Measurements from ENCODE around the gene SNTG2.

Gene SNTG2

GRCh38 chr2:985317-985898 lies 34.8 kb downstream of the SNTG2 start:
- no peak for DNase-seq (ENCODE audit: low read depth)
- TF ChIP-seq CTCF (IDR thresholded peaks at IDR 0.05; ENCODE audit: insufficient read depth, low read depth, low read length, missing control alignments) = no peak
- no peak overlapping the region for H3K4me3 ChIP-seq (ENCODE audit: low read length)

- H3K4me3 ChIP-seq (ENCODE audit: low read length) = no peak overlapping the region
- no peak for TF ChIP-seq CTCF (IDR thresholded peaks at IDR 0.05; ENCODE audit: insufficient read depth, low read depth, low read length, missing control alignments)
- DNase-seq (ENCODE audit: low read depth) = no peak
These were observed 37.1 kb downstream of the SNTG2 start for GRCh38 chr2:987789-988188.

GRCh38 chr2:989781-990467 lies 39.3 kb downstream of the SNTG2 start:
- no peak overlapping the region for H3K4me3 ChIP-seq (ENCODE audit: low read length)
- no peak for TF ChIP-seq CTCF (IDR thresholded peaks at IDR 0.05; ENCODE audit: insufficient read depth, low read depth, low read length, missing control alignments)
- DNase-seq (ENCODE audit: low read depth) = no peak

- no peak for TF ChIP-seq CTCF (IDR thresholded peaks at IDR 0.05; ENCODE audit: insufficient read depth, low read depth, low read length, missing control alignments)
- H3K4me3 ChIP-seq (ENCODE audit: low read length) = no peak overlapping the region
- DNase-seq (ENCODE audit: low read depth) = no peak
These were observed 40.3 kb downstream of the SNTG2 start for GRCh38 chr2:990970-991369.

GRCh38 chr2:1002350-1002749 lies 51.7 kb downstream of the SNTG2 start:
- H3K4me3 ChIP-seq (ENCODE audit: low read length) = no peak overlapping the region
- TF ChIP-seq CTCF (IDR thresholded peaks at IDR 0.05; ENCODE audit: insufficient read depth, low read depth, low read length, missing control alignments) = no peak
- DNase-seq (ENCODE audit: low read depth) = no peak

- no peak for TF ChIP-seq CTCF (IDR thresholded peaks at IDR 0.05; ENCODE audit: insufficient read depth, low read depth, low read length, missing control alignments)
- no peak for DNase-seq (ENCODE audit: low read depth)
- no peak overlapping the region for H3K4me3 ChIP-seq (ENCODE audit: low read length)
These were observed 53.7 kb downstream of the SNTG2 start for GRCh38 chr2:1004398-1004797.

GRCh38 chr2:1010415-1010930 lies 59.8 kb downstream of the SNTG2 start:
- TF ChIP-seq CTCF (IDR thresholded peaks at IDR 0.05; ENCODE audit: insufficient read depth, low read depth, low read length, missing control alignments) = no peak
- DNase-seq (ENCODE audit: low read depth) = no peak
- no peak overlapping the region for H3K4me3 ChIP-seq (ENCODE audit: low read length)

Measured in epithelial cell of esophagus (primary cell).